NCI-H1436 treated with DMSO at 0.1 percent for 48 hours (cell line): ENCODE data around the gene LORICRIN.
"Not testable (repeated sequence)": the region's sequence is repeated elsewhere in the genome, so short reads cannot be mapped to it uniquely, and the experiment has no call there.

Experiments
- DNase-seq: peaks from one replicate; lab custom pipeline; 2025; lab: John Stamatoyannopoulos, UW

Gene LORICRIN, protein sequence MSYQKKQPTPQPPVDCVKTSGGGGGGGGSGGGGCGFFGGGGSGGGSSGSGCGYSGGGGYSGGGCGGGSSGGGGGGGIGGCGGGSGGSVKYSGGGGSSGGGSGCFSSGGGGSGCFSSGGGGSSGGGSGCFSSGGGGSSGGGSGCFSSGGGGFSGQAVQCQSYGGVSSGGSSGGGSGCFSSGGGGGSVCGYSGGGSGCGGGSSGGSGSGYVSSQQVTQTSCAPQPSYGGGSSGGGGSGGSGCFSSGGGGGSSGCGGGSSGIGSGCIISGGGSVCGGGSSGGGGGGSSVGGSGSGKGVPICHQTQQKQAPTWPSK

DNA sequence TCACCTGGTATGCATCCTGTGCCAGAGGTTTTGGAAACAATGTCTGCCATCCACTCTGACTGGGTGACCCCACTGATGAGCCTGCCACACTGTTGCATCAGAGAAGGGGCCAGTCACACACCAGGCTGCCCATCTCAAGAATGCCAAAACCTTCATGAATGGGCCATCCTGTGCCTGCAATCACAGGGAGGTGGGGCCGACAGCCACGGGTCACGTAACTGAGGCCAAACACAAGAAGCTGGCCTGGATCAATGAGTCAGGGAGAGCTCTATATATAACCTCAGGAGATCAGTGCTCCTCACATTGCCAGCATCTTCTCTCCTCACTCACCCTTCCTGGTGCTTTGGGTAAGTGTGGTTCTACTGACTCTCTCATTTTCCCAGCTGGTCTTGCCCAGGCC is at the start of gene LORICRIN:
TSS of gene LORICRIN (plus strand) at position 301 of the 400 bp plus-strand sequence. CDS start 1,263 bp downstream, outside the sequence.
- DNase-seq = no peak

GRCh38 chr1:153210206-153210605 is 49.3 kb upstream of the LORICRIN start:
- DNase-seq = no peak

- DNase-seq = no peak
Measured at GRCh38 chr1:153212201-153212600, 47.3 kb upstream of the LORICRIN start.

DNA sequence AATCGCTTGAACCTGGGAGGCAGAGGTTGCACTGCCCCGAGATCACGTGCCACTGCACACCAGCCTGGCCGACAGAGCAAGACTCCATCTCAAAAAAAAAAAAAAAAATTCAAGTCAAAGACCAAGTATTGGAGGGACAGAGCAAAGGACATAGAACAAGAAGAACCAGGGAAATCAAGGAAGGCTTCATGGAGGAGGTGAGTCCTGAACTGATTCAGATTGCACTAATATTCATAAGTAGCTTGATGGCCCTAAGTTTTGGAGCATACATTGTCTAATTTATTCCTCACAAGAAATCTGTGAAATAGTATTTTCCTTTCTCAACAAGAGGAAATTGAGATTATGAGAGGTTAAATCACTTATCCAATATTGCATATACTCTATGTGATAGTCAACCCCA is 46.0 kb upstream of the LORICRIN start:
- DNase-seq = no peak

DNA sequence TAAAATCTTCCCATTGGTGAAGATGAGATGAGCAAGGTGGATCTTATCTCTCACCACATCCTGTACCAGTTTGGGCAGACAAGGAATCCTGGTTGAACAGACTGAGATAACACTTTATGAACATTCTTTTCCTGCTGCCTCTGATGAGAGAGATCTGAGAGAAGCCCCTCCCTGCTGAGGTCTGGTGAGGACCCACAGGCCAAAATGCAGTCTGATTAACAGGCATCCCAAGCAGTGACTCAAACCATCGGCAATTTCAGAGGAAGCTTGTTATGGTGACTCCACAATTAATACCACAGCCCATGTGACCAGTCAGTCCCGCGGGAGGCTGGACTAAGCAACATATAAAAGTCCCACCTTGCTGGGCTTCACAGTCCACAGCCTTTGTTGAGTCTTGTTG is 42.3 kb upstream of the LORICRIN start, which contains the start of gene PRR9:
TSS of gene PRR9 (plus strand) at position 373 of the 400 bp plus-strand sequence. CDS start 561 bp downstream, outside the sequence.
- no peak for DNase-seq

GRCh38 chr1:153217744-153218416 is 41.6 kb upstream of the LORICRIN start:
- DNase-seq = no peak

GRCh38 chr1:153220606-153221303 is 38.7 kb upstream of the LORICRIN start:
- no peak for DNase-seq

DNA sequence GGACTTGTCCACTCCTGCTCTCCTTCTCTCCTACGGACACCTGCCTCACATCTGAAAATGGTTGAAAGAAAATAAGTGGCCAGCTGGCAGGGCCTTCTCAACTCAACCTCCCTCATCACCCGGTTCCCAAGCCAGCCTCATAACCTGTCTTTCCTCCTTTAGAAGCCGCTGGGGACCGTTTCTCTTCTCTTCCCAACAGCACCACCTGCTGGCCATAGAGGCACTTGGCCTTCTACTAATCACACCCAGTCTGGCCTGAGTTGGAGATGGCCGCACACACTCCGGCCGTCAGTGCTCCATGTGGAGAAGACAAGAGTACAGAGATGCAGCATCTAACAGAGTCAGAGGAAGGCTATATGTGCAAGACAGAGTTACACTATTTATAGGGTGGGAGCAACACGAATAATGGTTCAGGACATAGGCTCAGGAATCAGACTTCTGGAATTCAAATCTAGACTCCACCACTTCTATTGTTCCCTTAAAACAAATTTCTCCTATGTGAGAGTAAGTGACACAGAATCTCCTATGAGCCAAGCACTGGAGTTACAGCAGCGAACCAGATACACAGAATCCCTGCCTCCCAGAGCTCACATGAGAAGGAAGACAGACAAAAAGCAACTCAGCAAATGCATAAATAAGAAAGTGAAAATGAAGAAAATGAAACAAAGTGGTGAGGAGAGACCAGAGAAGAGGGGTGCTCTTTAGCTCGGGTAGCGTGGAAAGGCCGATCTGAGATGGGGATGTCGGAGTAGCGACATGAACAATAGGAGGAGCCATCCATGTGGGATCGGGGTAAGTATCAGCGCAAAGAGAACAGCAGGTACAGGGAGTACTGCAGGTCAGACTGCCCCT is 36.2 kb upstream of the LORICRIN start:
- DNase-seq = not testable (repeated sequence)

DNA sequence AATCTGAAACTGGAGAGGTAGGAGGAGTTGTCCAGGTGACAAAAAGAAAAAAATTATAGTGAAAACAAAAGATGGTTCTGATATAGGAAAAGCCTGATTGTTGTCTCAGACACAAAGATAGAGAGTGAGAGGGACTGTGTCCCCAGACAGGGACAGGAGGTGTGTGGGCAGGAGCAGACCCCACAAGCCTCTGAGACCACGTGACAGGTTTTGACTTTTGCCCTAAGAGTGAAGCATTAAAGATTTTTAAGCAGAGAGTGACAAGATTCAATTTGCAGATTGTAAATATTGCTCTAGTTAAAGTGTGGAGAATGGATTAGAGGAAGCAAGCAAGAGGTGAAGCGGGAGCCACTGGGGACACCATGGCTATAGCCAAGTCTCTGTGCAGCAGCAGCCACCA is 31.7 kb upstream of the LORICRIN start:
- no peak for DNase-seq

- DNase-seq = no peak
Measured at GRCh38 chr1:153228491-153228890, 31.0 kb upstream of the LORICRIN start.

- not testable (repeated sequence) for DNase-seq
Measured at GRCh38 chr1:153229076-153229829, 30.2 kb upstream of the LORICRIN start.

DNA sequence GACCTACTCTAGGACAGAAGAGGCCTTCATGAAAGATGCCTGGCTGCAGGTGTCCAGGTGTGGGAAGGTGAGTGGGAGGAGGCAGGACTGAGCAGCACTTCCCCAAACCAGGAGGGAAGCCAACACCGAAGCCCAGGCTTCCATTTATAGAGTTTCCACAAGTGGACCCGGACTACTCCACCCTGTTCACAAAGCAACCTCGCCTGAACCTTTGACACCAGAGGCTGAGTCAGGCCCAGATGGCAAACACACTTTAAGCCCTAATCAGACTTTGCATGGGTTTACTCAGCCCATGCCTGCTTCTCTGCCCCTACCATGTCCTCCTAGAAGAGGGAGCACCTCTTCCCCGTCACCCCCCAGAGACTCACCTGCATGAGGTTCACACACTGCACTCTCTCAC is 28.1 kb upstream of the LORICRIN start:
- no peak for DNase-seq

DNA sequence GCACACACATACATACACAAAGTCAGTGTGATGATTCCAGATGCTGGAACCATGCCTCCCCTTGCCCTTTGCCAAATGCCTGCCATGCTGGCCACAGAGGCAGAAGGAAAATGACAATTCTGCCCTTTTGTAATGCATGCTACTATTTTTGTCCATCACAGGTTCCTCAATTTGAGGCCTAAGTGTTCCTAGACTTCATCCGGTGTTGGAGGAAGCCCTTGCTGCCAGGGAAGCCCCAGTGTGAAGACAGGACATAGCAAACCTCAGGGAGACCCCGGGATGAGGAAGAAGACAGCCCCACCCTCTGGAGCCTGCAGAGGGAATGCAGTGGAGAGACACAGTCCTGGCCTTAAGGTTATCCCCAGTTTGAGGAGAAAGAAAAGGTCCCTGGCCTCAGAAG is 27.7 kb upstream of the LORICRIN start:
- DNase-seq = no peak

DNA sequence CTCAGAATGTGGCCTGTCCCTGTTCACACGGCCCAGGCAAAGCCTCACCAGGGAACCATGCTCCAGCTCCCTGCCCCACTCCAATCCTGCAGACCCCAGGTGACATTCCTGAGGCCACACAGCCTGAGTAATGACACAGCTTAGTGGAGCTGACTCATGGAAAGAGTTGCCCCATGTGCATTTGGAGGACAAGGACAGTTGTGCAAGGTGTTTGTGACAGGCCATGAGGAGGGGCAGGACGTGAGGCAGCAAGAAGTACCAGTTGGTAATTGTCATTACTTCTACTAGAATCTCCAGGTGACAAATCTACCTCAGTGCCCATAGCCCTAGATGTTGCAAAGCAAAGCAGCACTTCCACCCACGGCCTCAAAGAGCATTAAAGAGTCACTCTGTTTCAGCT is 26.9 kb upstream of the LORICRIN start:
- DNase-seq = no peak

DNA sequence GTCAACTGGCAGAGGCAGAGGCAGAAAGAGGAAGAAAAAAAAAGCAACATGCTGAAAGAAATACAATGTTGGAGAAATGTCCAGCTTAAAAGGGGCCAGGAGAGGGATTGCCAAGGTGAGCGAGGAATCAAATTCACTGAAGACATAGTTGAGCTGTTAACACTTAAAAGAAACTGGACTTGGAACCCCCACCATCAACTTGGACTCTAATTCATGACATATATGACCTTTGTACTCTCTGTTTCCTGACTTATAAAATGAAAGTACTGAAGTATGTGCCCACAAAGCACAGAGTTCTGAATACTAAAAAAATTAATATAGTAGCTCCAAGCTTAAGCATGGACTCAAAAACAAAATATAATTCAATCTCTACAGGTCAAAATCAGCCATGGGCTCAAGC is 26.0 kb upstream of the LORICRIN start:
- DNase-seq = no peak

- DNase-seq = no peak
Measured at GRCh38 chr1:153238527-153238926, 21.0 kb upstream of the LORICRIN start.

- no peak for DNase-seq
Measured at GRCh38 chr1:153242160-153242559, 17.3 kb upstream of the LORICRIN start.

DNA sequence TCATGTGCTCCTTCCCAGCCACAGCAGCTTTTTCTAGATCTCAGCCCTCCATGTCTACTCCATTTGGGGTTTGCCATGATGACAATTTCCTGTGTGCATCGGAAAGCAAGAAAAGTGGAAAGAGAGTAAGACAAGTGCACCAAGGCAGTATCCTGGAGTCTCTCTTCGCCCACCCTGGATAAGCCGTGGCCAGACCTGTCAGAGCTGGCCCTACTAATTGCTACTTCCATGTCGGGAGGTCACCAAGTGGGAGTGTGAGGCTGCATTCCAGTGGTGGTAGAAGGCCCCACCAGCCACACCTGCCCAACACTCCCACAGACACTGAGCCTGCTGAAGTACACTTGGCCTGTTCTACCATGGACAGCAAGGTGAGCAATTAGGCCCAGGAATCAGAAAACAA is 14.0 kb upstream of the LORICRIN start:
- no peak for DNase-seq

DNA sequence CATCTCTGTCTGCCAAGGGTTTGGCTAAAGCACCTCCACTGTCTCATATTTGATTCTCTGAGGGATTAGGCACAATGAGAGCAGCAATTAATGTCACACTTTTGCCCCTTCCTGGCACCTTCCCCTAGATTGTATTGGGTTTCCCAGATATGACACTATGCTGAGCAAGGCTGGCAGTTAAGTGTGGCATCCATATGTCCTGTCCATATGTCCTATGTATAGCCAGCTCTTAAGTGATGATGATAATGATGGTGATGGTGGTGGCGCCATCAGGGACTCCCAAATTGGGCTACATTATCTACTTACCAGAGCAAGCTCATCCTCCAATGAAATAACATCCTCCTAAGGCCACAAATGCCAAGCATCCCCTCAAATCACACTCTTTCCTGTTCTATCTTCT is 13.5 kb upstream of the LORICRIN start:
- no peak for DNase-seq

DNA sequence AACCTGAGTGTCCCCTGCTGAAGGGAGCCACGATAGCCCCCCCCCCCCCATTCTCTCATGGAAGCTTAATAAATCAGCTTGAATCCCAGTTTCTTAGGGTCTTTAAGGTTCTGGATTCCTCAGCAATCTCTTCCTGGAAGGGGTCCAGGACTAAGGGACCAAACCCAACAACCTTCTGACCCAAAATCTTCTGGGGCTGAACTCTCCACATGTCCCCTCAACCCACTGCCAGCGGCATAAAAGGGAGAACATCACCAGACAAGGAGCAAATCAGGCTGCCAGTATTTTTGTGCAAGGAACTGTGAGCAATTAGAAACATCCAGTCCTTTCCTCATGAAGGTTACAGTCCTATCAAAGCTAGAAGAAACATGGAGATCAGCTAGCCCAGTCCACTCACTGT is 12.7 kb upstream of the LORICRIN start:
- DNase-seq = no peak

DNA sequence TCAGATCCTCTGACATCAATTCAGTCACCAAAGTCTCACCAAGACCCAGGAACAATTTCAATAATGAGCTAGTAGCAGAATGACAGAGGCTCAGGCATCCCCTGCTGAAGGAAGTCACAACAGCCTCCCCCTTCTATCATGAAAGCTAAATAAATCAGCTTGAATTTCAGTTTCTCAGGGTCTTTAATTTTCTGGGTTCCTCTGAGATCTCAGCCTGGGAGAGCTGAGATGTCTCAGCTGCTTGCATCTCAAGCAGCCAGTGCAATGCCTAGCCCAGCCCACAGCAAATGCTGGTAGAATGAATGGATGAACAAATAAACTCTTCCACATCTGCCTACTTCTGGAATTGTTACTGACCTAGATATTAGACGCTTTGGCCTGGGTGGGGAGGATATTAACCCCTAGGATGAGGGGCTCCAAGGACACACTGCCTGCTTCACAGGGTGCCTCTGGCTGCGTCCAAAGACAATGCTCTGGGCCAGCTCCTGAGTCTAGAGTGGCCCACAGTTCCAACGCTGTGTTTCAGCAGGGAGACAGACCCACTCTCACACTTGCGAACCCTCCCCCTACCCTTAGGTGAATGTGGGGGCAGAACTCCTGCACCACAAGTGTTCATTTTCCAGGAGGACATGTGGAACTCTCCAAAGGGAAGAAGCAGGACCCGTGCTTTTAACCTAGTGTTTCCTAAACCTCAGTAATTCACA is 11.2 kb upstream of the LORICRIN start:
- no peak for DNase-seq
